GM12873 (cell line): Measurements from ENCODE around the gene FAM171A2.

Experiments used
- CTCF ChIP-seq: IDR thresholded peaks from 2 replicates; pipeline ENCODE4 v1.5.1; 2012; ENCODE audit warnings: low read depth, mild to moderate bottlenecking, moderate library complexity, low read length, control low read depth; ENCODE audit not compliant: insufficient read depth; ENCODE audit errors: missing control alignments

Gene FAM171A2

GRCh38 chr17:44397479-44398440, 34.1 kb upstream of the FAM171A2 start:
- TF ChIP-seq CTCF: no peak

GRCh38 chr17:44396946-44397345, 33.3 kb upstream of the FAM171A2 start:
- TF ChIP-seq CTCF: no peak

GRCh38 chr17:44394833-44395232, 31.2 kb upstream of the FAM171A2 start:
- no peak for TF ChIP-seq CTCF

- TF ChIP-seq CTCF: no peak
Measured at GRCh38 chr17:44390250-44390870, 26.7 kb upstream of the FAM171A2 start.

- no peak for TF ChIP-seq CTCF
Measured at GRCh38 chr17:44389723-44390202, 26.1 kb upstream of the FAM171A2 start.

- TF ChIP-seq CTCF: no peak
Measured at GRCh38 chr17:44389281-44389680, 25.6 kb upstream of the FAM171A2 start, which contains the start of gene ITGA2B. Gene ITGA2B (minus strand): TSS chr17:44389649. CDS start chr17:44389473, 176 bp downstream.

- no peak for TF ChIP-seq CTCF
Measured at GRCh38 chr17:44387804-44388203, 24.2 kb upstream of the FAM171A2 start.
